Transverse colon (tissue), 4 donors: Measurements from ENCODE around the gene SEMA4D. TPM values are rescaled to one million over a fixed set of nuclear protein-coding genes. Genes with fewer than 3 reads are reported as not detected.

ENCODE experiments used
- DNase-seq: peaks from one replicate; pipeline ENCODE4 v3.0.0-alpha.2; 2019
- H3K27ac ChIP-seq, 4 donors: fragments of 200-600 bp; sonication (generic); 2 replicates each; pipeline ENCODE4 v1.5.1; 2016 to 2018; ENCODE audit warnings: inconsistent platforms in 4 of 4
- H3K27me3 ChIP-seq: fragments of 200-600 bp; sonication (generic); 2 replicates; pipeline ENCODE4 v1.5.1; 2017; ENCODE audit warnings: inconsistent platforms
- H3K36me3 ChIP-seq, 4 donors: fragments of 200-600 bp; sonication (generic); 2 replicates each; pipeline ENCODE4 v1.5.1; 2017 to 2019; ENCODE audit warnings: inconsistent platforms in 4 of 4
- H3K4me1 ChIP-seq, 4 donors: fragments of 200-600 bp; sonication (generic); 2 replicates each; pipeline ENCODE4 v1.5.1; 2017 to 2020; ENCODE audit warnings: inconsistent platforms in 4 of 4
- H3K4me3 ChIP-seq, 4 donors: fragments of 200-600 bp; sonication (generic); 1 replicate in 1 of 4; 2 replicates in 3 of 4; pipeline versions ENCODE4 v1.5.1 to v1.6.1; 2017 to 2019; ENCODE audit warnings: inconsistent platforms in 4 of 4
- H3K9me3 ChIP-seq, 2 donors: fragments of 200-600 bp; sonication (generic); 2 replicates each; pipeline ENCODE4 v1.5.1; 2017 to 2019; ENCODE audit warnings: inconsistent platforms in 2 of 2
- EP300 ChIP-seq: sonication (generic); formaldehyde crosslinking; IDR thresholded peaks from one replicate; pipeline ENCODE4 v1.6.1; 2017; ENCODE audit warnings: antibody characterized with exemption, low read depth
- POLR2A ChIP-seq: fragments of 450-650 bp; IDR thresholded peaks from one replicate; pipeline ENCODE4 v1.6.1; 2016; ENCODE audit warnings: antibody characterized with exemption, mild to moderate bottlenecking, moderate library complexity
- POLR2AphosphoS5 ChIP-seq, 3 donors: sonication (generic); formaldehyde crosslinking; IDR thresholded peaks; one replicate each; pipeline ENCODE4 v1.6.1; 2016; ENCODE audit warnings: antibody characterized with exemption in 3 of 3
- WGBS, 2 donors: methylation state at CpG; one replicate each; pipeline ENCODE4 v1.1.5; 2018; ENCODE audit warnings: low coverage in 1 of 2; 5-methylcytosine and 5-hydroxymethylcytosine counted together
- in situ Hi-C, 4 donors: fragments of 200-750 bp; cut with MboI; loops; one replicate each; pipeline versions ENCODE4 v1.15.0 to v1.15.1; 2017; ENCODE audit warnings: low sequenced_read_pairs in 3 of 4, low pct_ligation_motif_present in 1 of 4, low pct_unique_long_range_greater_than_20kb in 1 of 4
- intact Hi-C: fragments of 100-400 bp; cut with DNase I; formaldehyde crosslinking; loops from one replicate; pipeline ENCODE4 v1.15.1; 2023; ENCODE audit warnings: low total_unique reads
- total RNA-seq, 4 donors: library from RNA; depleted of rRNA; stranded (reverse); fragments of >200 nt; gene quantifications; one replicate each; pipeline ENCODE4 v1.1.0, GENCODE V29; 2016
- TF ChIP-seq, protein P1 (sequence below), 5 experiments: fragments of 200-600 bp in 3 of 5; fragments of 450-650 bp in 2 of 5; sonication (generic) in 3 of 5; IDR thresholded peaks; 1 replicate in 2 of 5; 2 replicates in 3 of 5; pipeline ENCODE4 v1.5.1; 2016 to 2017; ENCODE audit warnings: antibody characterized with exemption in 5 of 5, inconsistent platforms in 3 of 5, mild to moderate bottlenecking in 2 of 5, moderate library complexity in 1 of 5

Gene SEMA4D
- total RNA-seq, 4 donors from 2014 or later, result 8.7 to 29.1 (median 14.5) TPM

DNA sequence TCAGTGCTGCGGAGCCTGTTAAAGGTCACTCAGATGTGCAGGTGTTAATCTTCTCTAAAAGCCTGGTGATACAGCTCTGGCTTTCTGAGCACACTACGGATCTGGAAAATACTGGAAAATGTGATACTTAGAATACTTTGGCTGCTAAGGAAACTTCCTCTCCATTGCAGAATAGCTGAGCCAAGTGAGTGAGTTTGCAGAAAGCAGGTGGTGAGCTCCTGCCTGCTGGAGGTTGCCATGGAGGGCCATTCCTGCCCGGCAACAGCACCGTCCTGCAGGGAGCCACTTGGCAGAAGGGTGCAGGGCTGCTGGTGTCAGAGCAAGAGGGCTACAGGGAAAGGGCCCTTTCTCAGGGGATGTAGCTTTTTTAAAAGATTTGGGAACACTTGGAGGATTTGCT, 138.9 kb downstream of the SEMA4D start:
- 60 to 65% methylated on average over 2 to 4 of the region's 4 CpGs for WGBS, 2 donors
- Histone ChIP-seq H3K4me3 (no peak overlapping the region), H3K36me3 (peaks cover 0 to 52% (median 23%) of the 10 kb centered on the region in 4 donors)

DNA sequence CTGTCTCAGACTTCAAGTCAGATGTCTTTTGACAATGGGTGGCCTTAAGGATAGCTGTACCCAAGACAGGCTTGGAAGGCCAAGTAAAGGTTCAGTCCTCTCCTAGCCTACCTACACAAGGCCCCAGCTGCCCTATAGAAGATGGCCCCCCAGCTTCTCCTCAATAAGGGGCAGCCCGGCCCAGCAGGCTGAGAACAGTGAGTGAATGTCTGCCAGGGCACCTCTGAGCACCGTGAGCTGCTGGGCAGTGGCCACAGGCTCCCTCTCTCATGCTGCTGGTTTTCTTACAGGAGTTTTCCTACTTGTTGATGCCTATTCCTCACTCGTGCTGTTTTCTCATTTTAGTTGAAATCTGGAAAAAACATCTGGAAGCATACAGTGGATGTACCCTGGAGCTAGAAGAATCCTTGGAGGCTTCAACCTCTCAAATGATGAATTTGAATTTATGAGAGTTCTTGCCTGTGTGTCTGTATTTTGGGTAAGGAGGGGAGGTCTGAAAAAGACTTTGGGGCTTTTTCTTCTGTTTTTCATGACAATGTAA, 139.5 kb downstream of the SEMA4D start:
- 86% methylated on average over 3 of the region's 3 CpGs; no CpG with 5 or more reads in 1 of the 2 donors for WGBS, 2 donors
- H3K4me3 ChIP-seq, result no peak overlapping the region
- DNase-seq, result no peak
- no peaks in the 10 kb centered on the region for H3K27me3 ChIP-seq
- in situ Hi-C loops (no loop called here), intact Hi-C loops (no loop called here)
- peaks cover 0 to 53% (median 23%) of the 10 kb centered on the region in 4 donors for H3K36me3 ChIP-seq
- H3K9me3 ChIP-seq, result no peaks in the 10 kb centered on the region
- no peaks in the 10 kb centered on the region for H3K4me1 ChIP-seq
- H3K27ac ChIP-seq, result no peak overlapping the region
- TF ChIP-seq, protein P1, sequence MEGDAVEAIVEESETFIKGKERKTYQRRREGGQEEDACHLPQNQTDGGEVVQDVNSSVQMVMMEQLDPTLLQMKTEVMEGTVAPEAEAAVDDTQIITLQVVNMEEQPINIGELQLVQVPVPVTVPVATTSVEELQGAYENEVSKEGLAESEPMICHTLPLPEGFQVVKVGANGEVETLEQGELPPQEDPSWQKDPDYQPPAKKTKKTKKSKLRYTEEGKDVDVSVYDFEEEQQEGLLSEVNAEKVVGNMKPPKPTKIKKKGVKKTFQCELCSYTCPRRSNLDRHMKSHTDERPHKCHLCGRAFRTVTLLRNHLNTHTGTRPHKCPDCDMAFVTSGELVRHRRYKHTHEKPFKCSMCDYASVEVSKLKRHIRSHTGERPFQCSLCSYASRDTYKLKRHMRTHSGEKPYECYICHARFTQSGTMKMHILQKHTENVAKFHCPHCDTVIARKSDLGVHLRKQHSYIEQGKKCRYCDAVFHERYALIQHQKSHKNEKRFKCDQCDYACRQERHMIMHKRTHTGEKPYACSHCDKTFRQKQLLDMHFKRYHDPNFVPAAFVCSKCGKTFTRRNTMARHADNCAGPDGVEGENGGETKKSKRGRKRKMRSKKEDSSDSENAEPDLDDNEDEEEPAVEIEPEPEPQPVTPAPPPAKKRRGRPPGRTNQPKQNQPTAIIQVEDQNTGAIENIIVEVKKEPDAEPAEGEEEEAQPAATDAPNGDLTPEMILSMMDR (IDR thresholded peaks at IDR 0.05), result no peak
- TF ChIP-seq POLR2A (no peak), EP300 (no peak), POLR2AphosphoS5 (IDR thresholded peaks at IDR 0.05) (no peak)

More for the DNA sequence above, 138.9 kb downstream of the SEMA4D start:
- in situ Hi-C loops, result no loop called here
- H3K4me1 ChIP-seq, result no peaks in the 10 kb centered on the region
- TF ChIP-seq, protein P1 (IDR thresholded peaks at IDR 0.05), result no peak
- TF ChIP-seq POLR2AphosphoS5 (IDR thresholded peaks at IDR 0.05) (no peak), EP300 (no peak), POLR2A (no peak)
- intact Hi-C loops, result no loop called here
- H3K27ac ChIP-seq, result no peak overlapping the region
- DNase-seq, result no peak
- H3K27me3 ChIP-seq, result no peaks in the 10 kb centered on the region
- H3K9me3 ChIP-seq, result no peaks in the 10 kb centered on the region

DNA sequence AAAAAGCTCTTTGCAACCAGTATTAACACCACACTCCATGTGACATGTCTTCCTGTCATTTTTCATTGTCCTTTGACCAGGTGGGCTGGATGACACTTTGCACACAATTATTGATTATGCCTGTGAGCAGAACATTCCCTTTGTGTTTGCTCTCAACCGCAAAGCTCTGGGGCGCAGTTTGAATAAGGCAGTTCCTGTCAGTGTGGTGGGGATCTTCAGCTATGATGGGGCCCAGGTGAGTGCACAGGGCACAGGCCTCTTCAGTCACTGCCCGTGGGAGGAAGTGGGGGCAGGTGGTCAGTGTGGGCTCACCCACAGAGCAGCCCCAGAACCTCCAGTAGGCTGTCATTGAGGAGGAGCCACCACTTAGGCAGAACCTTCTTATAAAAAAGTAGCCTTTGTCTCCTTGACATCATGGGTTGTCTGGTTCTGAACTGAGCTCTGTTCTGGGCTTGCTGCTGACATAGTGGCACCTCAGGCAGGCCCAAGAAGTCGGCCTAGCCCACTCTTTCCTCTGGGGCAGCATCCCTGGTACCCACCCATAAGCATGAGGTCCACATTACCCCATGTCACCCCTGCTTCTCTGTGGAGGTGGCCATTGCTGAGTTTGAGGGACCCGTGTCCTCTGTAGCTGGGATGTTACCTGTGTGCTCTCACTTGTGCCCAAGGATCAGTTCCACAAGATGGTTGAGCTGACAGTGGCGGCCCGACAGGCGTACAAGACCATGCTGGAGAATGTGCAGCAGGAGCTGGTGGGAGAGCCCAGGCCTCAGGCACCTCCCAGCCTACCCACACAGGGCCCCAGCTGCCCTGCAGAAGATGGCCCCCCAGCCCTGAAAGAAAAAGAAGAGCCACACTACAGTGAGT, 140.3 kb downstream of the SEMA4D start:
- Histone ChIP-seq H3K27me3 (no peaks in the 10 kb centered on the region), H3K36me3 (peaks cover 0 to 61% (median 23%) of the 10 kb centered on the region in 4 donors), H3K4me3 (no peak overlapping the region), H3K4me1 (no peaks in the 10 kb centered on the region), H3K9me3 (no peaks in the 10 kb centered on the region), H3K27ac (no peak overlapping the region)
- TF ChIP-seq POLR2AphosphoS5 (IDR thresholded peaks at IDR 0.05) (no peak), POLR2A (no peak), EP300 (no peak)
- TF ChIP-seq, protein P1 (IDR thresholded peaks at IDR 0.05), result no peak
- intact Hi-C loops (no loop called here), in situ Hi-C loops (no loop called here)
- 82 to 100% methylated on average over 2 to 8 of the region's 8 CpGs for WGBS, 2 donors
- no peak for DNase-seq

DNA sequence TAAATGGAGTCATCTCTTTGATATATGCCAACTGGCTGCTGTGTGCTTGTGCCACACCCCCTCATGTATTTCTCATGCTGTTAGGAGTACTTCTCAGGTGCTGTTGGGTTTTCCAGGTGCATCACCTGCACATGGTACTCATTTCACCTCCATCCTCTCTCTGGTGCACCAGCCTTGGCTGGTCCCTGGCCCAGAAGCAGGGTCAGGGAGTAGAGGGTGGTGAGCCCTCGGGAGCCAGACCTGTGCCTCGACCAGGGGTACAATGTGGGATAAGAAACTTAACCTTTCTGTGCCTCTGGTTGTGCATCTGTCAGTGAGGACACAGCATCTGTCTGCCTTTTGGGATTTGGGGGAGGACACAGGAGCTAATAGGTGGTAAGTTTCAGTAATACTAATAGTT, 141.1 kb downstream of the SEMA4D start:
- no peak overlapping the region for H3K27ac ChIP-seq
- no peaks in the 10 kb centered on the region for H3K27me3 ChIP-seq
- no peak for DNase-seq
- peaks cover 0 to 68% (median 26%) of the 10 kb centered on the region in 4 donors for H3K36me3 ChIP-seq
- in situ Hi-C loops, result no loop called here
- intact Hi-C loops, result loop anchor here (1.0 kb wide), 1 partner anchor 22 kb away; no protein-coding TSS in a partner anchor
- H3K4me3 ChIP-seq, result no peak overlapping the region
- H3K9me3 ChIP-seq, result no peaks in the 10 kb centered on the region
- WGBS, 2 donors, result 96% methylated on average over 2 of the region's 2 CpGs; no CpG with 5 or more reads in 1 of the 2 donors
- H3K4me1 ChIP-seq, result no peaks in the 10 kb centered on the region
- TF ChIP-seq, protein P1 (IDR thresholded peaks at IDR 0.05), result no peak
- TF ChIP-seq POLR2A (no peak), POLR2AphosphoS5 (IDR thresholded peaks at IDR 0.05) (no peak), EP300 (no peak)
